ENCODE results near the gene EFNA1. TPM values are rescaled to one million over a fixed set of nuclear protein-coding genes. Genes with fewer than 3 reads are reported as not detected.
A peak's percentile ranks its signal among the peaks of the same experiment; 100 is the strongest.
"Not testable (repeated sequence)": the region's sequence is repeated elsewhere in the genome, so short reads cannot be mapped to it uniquely, and the experiment has no call there.

Gene EFNA1
- total RNA-seq, 1 donor from 2014 or later, result 41.5 TPM

DNA sequence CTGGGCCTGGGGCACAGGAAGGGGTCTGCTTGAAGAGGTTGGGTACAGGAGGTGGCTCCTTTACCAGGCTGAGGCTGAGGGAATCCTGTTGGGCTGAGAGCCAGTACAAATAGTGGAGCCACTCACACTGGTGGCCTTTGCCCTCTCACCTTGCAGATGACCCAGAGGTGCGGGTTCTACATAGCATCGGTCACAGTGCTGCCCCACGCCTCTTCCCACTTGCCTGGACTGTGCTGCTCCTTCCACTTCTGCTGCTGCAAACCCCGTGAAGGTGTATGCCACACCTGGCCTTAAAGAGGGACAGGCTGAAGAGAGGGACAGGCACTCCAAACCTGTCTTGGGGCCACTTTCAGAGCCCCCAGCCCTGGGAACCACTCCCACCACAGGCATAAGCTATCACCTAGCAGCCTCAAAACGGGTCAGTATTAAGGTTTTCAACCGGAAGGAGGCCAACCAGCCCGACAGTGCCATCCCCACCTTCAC lies 6.2 kb downstream of the EFNA1 start:
- DNase-seq, result no peak
- intact Hi-C loops (cut with DNase I), result no loop called here
- no peak for ATAC-seq (ENCODE audit: poor library complexity)

DNA sequence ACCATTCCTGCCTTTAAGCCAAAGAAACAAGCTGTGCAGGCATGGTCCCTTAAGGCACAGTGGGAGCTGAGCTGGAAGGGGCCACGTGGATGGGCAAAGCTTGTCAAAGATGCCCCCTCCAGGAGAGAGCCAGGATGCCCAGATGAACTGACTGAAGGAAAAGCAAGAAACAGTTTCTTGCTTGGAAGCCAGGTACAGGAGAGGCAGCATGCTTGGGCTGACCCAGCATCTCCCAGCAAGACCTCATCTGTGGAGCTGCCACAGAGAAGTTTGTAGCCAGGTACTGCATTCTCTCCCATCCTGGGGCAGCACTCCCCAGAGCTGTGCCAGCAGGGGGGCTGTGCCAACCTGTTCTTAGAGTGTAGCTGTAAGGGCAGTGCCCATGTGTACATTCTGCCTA lies 6.6 kb downstream of the EFNA1 start:
- no peak for DNase-seq
- no peak for ATAC-seq (ENCODE audit: poor library complexity)
- intact Hi-C loops (cut with DNase I), result no loop called here

DNA sequence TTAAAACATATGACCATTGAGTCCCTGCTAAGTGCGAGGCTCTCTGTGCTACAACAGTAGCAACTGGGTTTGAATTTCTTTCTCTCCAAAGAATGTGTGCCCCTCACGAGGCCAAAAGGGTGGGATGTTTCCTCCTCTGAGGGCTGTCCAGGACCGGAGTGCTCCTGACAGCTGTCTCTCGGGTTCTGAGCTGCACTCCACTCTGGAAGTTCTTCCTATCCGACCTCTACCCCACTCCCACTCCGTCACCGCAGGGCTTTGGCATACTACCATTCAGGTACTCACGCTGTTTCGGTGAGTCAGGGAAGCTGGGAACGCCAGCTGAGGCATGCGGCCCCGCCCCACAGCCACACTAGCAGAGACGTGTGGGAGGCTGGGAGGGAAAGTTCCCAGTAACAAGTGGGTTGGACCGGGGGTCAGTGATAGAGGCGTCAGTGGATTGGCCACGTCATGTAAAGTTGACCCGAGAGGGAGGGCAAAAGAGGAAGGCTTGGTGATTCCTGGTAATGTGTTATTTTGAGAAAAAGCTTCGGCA lies 7.3 kb downstream of the EFNA1 start:
- ATAC-seq (ENCODE audit: poor library complexity), result peak; percentile 55
- peak; percentile 88 for DNase-seq
- intact Hi-C loops (cut with DNase I), result no loop called here

DNA sequence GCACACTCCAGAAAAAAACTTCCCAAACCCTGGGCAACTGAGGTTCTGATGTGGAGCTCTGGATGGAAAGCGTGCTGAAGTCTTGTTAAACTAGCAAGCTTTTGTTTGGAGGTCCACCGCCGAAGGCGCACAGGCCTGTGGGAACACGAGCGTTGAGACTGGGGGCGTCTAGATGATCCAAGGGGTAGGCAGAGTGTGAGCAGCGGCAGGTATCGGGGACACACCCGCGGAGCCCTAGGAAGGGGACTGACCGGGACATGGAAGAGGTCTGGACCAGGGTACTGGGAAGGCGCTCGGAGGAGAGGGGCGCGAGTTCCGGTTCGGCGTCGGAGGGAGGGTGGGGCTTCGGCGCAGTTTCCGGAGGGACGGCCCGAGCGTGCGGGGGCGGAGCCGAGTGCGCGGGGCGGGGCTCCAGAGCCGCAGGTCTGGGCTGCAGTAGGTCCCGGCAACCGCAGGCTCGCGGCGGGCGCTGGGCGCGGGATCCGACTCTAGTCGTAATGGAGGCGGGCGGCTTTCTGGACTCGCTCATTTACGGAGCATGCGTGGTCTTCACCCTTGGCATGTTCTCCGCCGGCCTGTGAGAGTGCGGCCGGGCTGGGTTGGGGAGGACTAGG lies 7.8 kb downstream of the EFNA1 start, which contains the start of gene SLC50A1:
Gene SLC50A1, plus strand, starts transcription at position 438 of the 614 bp plus-strand sequence. Its CDS starts 60 bp downstream, at position 498.
- intact Hi-C loops (cut with DNase I), result no loop called here
- ATAC-seq (ENCODE audit: poor library complexity) (peak; percentile 94), DNase-seq (peak; percentile 97)

DNA sequence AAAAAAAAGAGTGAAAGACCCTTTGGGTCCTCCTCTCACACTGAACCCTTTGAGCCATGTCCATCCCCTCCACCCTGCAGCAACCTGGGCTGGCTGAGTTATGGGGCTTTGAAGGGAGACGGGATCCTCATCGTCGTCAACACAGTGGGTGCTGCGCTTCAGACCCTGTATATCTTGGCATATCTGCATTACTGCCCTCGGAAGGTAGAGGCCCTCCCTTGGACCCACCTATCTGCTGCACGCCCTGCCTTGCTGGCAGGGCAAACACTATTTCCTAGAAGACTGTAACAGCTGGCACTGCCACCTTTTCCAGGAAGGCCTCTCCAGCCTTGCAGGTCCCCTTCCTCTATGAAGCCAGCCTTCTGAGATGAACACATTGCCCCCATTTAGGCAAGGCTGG lies 9.1 kb downstream of the EFNA1 start:
- DNase-seq (no peak), ATAC-seq (ENCODE audit: poor library complexity) (no peak)
- intact Hi-C loops (cut with DNase I), result no loop called here

DNA sequence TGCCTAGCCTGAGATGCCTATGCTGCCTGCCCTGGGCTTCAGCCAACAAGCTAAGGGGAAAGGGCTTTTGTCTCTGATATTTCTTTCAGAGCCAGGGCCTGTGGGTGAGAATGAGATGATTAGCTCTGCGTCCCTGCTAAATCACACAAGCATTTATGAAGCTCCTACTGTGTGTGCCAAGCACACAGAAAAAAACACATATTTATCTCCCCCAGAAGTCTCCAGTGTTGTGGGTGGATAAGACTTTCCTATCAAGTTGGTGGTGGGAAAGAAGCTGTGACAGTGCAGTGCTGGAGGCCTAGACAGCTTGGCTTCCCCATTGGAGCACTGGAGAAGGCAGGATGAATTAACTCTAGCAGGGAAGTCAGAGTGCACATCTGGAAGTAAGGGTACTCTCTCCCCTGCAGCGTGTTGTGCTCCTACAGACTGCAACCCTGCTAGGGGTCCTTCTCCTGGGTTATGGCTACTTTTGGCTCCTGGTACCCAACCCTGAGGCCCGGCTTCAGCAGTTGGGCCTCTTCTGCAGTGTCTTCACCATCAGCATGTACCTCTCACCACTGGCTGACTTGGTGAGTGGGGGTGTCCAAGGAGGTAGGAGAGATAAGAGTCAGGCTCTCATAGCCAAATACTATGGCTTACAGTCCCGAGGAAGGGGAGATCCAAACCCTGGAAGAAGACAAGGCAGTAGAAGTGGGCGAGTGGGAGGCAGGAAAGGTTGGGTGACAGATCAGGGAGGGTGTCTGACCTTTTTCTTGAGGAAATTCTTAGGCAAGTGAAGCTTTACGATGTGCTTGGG lies 9.7 kb downstream of the EFNA1 start:
- DNase-seq (no peak), ATAC-seq (ENCODE audit: poor library complexity) (no peak)
- intact Hi-C loops (cut with DNase I), result no loop called here

DNA sequence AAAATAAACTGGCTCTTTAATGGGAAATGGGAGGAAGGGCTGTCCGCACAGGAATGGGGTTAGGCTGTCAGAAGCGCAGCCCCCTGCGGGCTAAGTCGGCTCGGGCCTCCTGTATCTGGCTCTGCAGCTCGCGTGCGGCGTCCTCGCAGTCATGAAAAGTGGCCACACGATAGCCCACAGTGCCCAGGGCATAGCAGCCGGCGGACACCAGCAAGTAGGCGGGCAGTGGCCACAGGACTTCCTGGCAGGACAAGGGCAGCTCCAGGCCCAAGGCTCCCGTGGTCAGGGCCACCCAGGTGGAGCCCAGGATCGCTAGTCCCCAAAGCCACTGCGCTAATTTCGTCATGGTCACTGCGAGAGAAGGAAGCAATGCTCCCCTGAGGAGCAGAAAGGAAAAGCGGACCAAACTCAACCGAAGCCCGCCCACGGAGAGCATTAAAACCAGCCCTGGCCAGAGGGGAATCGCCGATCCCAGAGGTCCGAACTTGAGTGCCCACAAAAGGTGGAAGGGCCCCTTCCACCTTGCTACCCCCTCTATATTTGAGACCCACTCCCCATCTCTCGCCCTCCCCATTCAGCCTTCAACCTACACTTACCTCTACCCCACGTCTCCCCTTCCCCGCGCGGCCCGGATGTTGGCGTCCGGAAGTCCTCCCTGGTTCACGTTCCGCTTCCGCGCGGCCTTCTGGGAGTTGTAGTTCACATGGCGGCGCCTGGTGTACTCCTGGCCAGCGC lies 12.4 kb downstream of the EFNA1 start, which contains the start of gene DPM3:
Gene DPM3, minus strand, starts transcription at position 637 of the 735 bp plus-strand sequence. Its CDS starts 291 bp downstream, at position 346.
- DNase-seq (peak; percentile 95), ATAC-seq (ENCODE audit: poor library complexity) (peak; percentile 77)
- intact Hi-C loops (cut with DNase I), result no loop called here

DNA sequence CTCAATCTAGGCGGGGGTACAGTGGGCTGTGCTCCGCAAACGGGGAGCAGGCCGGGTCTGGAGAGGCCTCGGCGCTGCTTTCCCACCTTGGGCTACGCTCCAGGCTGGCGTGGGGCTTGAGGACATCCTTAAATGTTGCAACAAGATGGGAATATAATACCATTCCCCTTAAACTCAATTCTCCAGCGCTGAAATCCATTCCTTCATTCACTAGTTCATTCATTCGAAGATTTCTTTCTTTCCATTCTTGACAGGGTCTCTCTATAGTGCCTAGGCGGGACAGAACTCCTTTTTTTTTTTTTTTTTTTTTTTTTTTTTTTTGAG lies 12.9 kb downstream of the EFNA1 start:
- ATAC-seq (ENCODE audit: poor library complexity) (no peak), DNase-seq (no peak)
- intact Hi-C loops (cut with DNase I), result no loop called here

DNA sequence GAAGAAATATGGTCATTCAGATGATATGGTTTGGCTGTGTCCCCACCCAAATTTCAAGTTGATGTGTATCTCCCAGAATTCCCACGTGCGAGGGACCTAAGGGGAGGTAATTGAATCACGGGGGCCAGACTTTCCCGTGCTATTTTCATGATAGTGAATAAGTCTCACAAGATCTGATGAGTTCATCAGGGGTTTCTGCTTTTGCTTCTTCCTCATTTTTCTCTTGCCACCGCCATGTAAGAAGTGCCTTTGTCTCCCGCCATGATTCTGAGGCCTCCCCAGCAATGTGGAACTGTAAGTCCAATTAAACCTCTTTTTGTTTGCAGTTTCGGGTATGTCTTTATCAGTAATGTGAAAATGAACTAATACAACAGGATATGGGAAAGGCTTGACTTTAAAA lies 14.1 kb downstream of the EFNA1 start:
- no peak for ATAC-seq (ENCODE audit: poor library complexity)
- intact Hi-C loops (cut with DNase I), result no loop called here
- DNase-seq, result no peak

DNA sequence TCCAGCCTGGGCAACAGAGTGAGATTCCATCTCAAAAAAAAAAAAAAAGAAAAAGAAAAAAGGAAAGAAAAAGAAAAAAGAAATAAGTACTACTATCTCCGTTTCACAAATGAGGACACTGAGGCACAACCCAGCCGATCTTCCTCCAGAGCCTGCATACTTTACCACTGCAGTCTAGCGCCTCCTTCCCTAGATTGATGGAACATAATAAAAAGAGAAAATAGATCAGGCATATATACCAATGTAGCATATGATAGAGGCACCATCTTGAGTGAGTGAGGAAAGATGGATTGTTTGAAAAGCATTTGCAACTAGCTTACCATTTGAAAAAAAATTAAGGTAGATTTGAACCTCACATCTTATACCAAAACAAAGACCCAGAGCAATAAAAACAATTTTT lies 17.8 kb downstream of the EFNA1 start:
- no peak for ATAC-seq (ENCODE audit: poor library complexity)
- intact Hi-C loops (cut with DNase I), result no loop called here
- DNase-seq, result no peak

DNA sequence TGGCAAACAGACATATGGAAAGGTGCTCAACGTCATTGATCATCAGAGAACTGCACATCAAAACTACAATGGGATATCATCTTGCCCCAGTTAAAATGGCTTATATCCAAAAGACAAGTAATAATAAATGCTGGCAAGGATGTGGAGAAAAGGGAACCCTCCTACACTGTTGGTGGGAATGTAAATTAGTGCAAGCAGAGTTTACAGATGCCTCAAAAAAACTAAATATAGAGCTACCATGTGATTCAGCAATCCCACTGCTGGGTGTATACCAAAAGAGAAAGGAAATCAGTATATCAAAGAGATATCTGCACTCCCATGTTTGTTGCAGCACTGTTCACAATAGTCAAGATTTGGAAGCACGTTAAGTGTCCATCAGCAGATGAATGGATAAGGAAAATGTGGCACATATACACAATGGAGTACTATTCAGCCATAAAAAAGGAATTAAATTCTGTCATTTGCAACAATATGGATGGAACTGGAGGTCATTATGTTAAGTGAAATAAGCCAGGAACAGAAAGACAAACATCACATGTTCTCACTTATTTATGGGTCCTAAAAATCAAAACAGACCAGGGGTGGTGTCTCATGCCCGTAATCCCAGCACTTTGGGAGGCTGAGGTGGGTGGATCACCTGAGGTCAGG lies 28.4 kb downstream of the EFNA1 start:
- ATAC-seq (ENCODE audit: poor library complexity); intact Hi-C loops (cut with DNase I); DNase-seq: not testable (repeated sequence)

DNA sequence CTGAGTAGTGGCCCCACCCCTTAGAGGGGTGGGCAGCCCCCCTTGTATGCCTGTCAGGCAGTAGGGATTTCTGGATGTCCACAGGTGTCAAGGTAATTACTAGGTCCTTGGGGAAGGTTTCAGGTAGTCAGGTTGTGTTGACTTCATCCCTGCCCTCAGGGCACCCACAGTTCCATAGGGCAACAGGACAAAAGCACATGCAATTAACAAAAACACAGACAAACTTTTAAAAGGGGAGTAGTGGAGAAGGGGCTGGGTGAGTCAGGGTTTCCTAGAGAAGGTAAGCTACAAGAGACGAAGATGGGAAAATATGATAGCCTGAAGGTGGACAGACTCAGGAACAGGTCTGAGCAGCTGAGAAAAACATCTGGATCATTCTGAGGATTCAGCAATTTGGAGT lies 31.3 kb downstream of the EFNA1 start:
- ATAC-seq (ENCODE audit: poor library complexity) (no peak), DNase-seq (no peak)
- intact Hi-C loops (cut with DNase I), result no loop called here

DNA sequence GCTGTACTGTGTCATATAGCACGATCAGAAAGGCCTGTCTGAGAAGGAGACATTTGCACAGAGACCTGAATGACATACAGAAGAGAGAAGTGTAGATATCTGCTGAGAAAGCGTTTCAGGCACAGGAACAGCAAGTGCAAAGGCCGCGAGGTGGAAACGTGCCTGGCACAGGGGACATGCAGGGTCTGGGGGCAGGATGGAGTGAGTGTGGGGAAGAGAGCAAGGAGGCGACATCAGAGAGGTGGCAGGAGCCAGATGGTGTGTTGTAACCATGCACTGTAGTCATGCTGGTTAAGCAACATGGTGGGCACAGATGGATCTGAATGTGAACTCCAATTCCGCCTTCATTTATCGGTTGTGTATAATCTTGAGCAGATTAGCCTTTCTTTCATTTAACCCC lies 32.5 kb downstream of the EFNA1 start:
- ATAC-seq (ENCODE audit: poor library complexity) (no peak), DNase-seq (no peak)
- intact Hi-C loops (cut with DNase I), result no loop called here

DNA sequence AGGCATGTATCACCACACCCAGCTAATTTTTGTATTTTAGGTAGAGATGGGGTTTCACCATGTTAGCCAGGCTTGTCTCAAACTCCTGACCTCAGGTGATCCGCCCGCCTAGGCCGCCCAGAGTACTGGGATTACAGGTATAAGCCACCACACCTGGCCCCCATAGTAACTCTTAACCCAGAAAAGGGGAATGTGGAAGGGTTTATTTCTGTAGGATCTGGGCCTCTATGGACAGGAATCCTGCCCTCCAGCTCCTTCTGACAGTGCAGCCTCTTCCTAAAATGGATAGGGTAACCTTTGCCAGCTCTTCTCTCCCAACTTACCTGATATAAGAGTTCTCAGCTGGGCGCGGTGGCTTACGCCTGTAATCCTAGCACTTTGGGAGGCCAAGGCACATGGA lies 35.0 kb downstream of the EFNA1 start:
- ATAC-seq (ENCODE audit: poor library complexity); intact Hi-C loops (cut with DNase I); DNase-seq: not testable (repeated sequence)

DNA sequence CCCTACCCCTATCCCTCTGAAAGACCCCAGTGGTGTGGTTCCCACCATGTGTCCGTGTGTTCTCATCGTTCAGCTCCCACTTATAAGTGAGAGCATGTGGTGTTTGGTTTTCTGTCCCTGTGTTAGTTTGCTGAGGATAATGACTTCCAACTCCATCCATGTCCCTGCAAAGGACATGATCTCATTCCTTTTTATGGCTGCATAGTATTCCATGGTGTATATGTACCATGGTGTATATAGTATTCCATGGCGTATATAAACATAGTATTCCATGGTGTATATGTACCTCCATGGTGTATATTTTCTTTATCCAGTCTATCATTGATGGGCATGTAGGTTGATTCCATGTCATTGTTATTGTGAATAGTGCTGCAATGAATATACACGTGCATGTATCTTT lies 36.1 kb downstream of the EFNA1 start:
- ATAC-seq (ENCODE audit: poor library complexity); intact Hi-C loops (cut with DNase I); DNase-seq: not testable (repeated sequence)

DNA sequence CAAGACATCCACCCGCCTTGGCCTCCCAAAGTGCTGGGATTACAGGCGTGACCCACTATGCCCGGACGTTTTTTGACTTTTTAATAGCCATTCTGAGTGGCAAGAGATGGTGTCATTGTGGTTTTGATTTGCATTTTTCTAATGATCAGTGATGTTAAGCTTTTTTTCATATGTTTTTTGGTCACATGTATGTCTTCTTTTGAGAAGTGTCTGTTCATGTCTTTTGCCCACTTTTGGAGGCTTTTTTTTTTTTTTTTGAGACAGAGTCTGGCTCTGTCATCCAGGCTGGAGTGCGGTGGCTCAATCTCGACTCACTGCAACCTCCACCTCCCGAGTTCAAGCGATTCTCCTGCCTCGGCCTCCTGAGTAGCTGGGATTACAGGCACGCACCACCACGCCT lies 36.9 kb downstream of the EFNA1 start:
- DNase-seq; ATAC-seq (ENCODE audit: poor library complexity): not testable (repeated sequence)
- intact Hi-C loops (cut with DNase I), result loop anchor here (5.0 kb wide), 1 partner anchor 37 kb away; the partner anchor contains the start of gene EFNA1

DNA sequence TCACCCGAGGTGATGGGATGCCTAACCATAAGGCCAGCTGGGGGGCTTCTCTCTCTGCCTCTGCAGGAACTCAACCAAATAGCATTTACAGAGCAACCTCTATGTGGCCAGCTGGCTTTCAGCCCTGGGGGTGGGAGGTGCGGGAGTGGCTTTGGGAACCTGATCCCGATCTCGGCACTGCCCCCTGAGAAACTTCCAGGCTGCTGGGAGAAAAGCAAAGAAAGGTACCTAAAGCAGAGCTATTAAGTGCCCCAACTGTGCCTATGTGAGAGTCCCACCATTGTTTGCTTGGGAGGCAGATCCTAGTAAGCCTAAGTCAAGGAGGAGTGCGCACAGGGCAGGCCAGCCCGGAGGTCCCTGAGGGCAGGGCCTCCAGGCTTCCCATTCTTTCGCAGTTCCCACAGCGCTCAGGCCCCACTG lies 38.4 kb downstream of the EFNA1 start:
- no peak for DNase-seq
- intact Hi-C loops (cut with DNase I), result loop anchor here (2.0 to 5.0 kb wide), 2 partner anchors 39 to 75 kb away; partner anchors contain the start of gene EFNA1
- no peak for ATAC-seq (ENCODE audit: poor library complexity)

DNA sequence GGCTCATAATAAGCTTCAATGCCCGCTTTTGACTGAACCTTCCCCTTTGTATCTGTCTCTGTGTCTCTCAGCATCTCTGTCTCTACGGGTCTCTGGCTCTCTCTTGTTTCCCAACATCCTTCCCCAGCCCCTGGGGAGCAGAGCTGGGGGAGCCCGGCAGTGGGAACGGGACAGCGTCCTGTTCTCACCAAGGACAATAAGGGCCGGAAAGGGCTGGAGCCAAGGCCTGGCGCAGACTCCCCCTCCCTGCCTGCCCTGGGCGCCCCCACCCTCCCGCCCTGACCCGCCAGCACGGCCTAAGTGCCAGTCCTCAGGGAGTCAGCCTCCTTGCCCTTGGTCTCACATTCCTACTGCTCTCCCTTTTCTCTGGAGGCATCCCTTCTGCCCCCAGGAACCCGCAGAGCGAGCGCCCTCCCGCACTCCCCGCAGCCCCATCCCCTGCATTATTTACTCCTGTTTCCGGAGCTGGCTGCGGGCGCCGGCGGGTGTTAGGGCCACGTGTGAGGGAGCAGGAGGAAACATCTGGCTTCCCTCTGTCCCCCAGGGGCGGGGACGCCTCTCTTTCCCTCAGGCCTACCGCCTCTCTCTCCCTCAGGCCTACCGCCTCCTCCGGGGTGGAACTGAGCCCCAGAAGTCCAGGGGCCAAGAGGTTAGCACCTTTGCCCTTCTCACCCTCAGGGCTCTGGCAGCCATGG lies 38.9 kb downstream of the EFNA1 start:
- DNase-seq, result peak; percentile 82
- intact Hi-C loops (cut with DNase I), result loop anchor here (2.0 to 5.0 kb wide), 2 partner anchors 39 to 76 kb away; partner anchors contain the start of gene EFNA1
- peak; percentile 68 for ATAC-seq (ENCODE audit: poor library complexity)

Measured in Right ventricle myocardium superior (tissue), 1 donor.